ENCODE measurements around the gene IMPA2.
"Not testable (repeated sequence)": the region's sequence is repeated elsewhere in the genome, so short reads cannot be mapped to it uniquely, and the experiment has no call there.

IMPA2 gene

GRCh38 chr18:11963991-11964484, 17.3 kb upstream of the IMPA2 start:
- no peak for DNase-seq

GRCh38 chr18:11969904-11970835, 11.1 kb upstream of the IMPA2 start:
- no peak for DNase-seq

- not testable (repeated sequence) for DNase-seq
Measured at GRCh38 chr18:11970836-11971226, 10.5 kb upstream of the IMPA2 start.

- DNase-seq, result no peak
Measured at GRCh38 chr18:11972371-11973174, 8.7 kb upstream of the IMPA2 start.

- DNase-seq, result no peak
Measured at GRCh38 chr18:11974741-11975325, 6.5 kb upstream of the IMPA2 start.

- DNase-seq, result no peak
Measured at GRCh38 chr18:11975723-11976122, 5.6 kb upstream of the IMPA2 start.

- no peak for DNase-seq
Measured at GRCh38 chr18:11976315-11977152, 4.8 kb upstream of the IMPA2 start.

- no peak for DNase-seq
Measured at GRCh38 chr18:11977153-11977466, 4.2 kb upstream of the IMPA2 start.

- no peak for DNase-seq
Measured at GRCh38 chr18:11978956-11979355, 2.4 kb upstream of the IMPA2 start.

- no peak for DNase-seq
Measured at GRCh38 chr18:11980163-11980493, 1.2 kb upstream of the IMPA2 start.

- peak; percentile 92 to 96 (median 94) for DNase-seq
Measured at GRCh38 chr18:11980494-11981191, 664 bp upstream of the IMPA2 start.

GRCh38 chr18:11981543-11982366, 448 bp downstream of the IMPA2 start:
- DNase-seq, result no peak

- no peak for DNase-seq
Measured at GRCh38 chr18:11982981-11983380, 1.7 kb downstream of the IMPA2 start.

- no peak for DNase-seq
Measured at GRCh38 chr18:11983592-11983991, 2.3 kb downstream of the IMPA2 start.

GRCh38 chr18:11984091-11984490, 2.8 kb downstream of the IMPA2 start:
- no peak for DNase-seq

GRCh38 chr18:11985586-11985985, 4.3 kb downstream of the IMPA2 start:
- DNase-seq, result no peak

- no peak for DNase-seq
Measured at GRCh38 chr18:11986061-11986460, 4.8 kb downstream of the IMPA2 start.

GRCh38 chr18:11987527-11987926, 6.2 kb downstream of the IMPA2 start:
- DNase-seq, result no peak

GRCh38 chr18:11989174-11989573, 7.9 kb downstream of the IMPA2 start:
- DNase-seq, result no peak

GRCh38 chr18:11989966-11990380, 8.7 kb downstream of the IMPA2 start:
- DNase-seq, result no peak

- DNase-seq, result no peak
Measured at GRCh38 chr18:11990539-11990938, 9.2 kb downstream of the IMPA2 start.

Data from activated CD4-positive, CD25-positive, alpha-beta regulatory T cell (primary cell).